GM23338 (cell line): ENCODE results near the gene MOB3B. TPM values are rescaled to one million over a fixed set of nuclear protein-coding genes. Genes with fewer than 3 reads are reported as not detected.
"Not testable (repeated sequence)": the region's sequence is repeated elsewhere in the genome, so short reads cannot be mapped to it uniquely, and the experiment has no call there.

ENCODE experiments used
- ATAC-seq: fragments of 200-7000 bp; cut with Tn5 transposase; 3 replicates; pipeline ENCODE4 v1.9.1; 2020
- DNase-seq: peaks from one replicate; pipeline ENCODE4 v3.0.0-alpha.2; 2015; ENCODE audit warnings: low spot score
- H2AFZ ChIP-seq: fragments of 200-600 bp; sonication (generic); 2 replicates; pipeline ENCODE4 v1.8.0; 2016; ENCODE audit warnings: antibody characterized with exemption, mild to moderate bottlenecking, moderate library complexity
- H3F3A ChIP-seq: fragments of 200-600 bp; sonication (generic); replicated peaks from 2 replicates; pipeline ENCODE4 v1.8.0; 2017; ENCODE audit warnings: antibody characterized with exemption, mixed run types, low read depth
- H3K27ac ChIP-seq: fragments of 200-600 bp; sonication (generic); 2 replicates; pipeline ENCODE4 v1.6.1; 2016; ENCODE audit warnings: low read depth
- H3K27me3 ChIP-seq: fragments of 200-600 bp; sonication (generic); 2 replicates; pipeline ENCODE4 v1.8.0; 2016; ENCODE audit warnings: mild to moderate bottlenecking, mixed run types, moderate library complexity; ENCODE audit not compliant: insufficient read depth
- H3K36me3 ChIP-seq: fragments of 200-600 bp; sonication (generic); 2 replicates; pipeline ENCODE4 v1.8.0; 2016; ENCODE audit warnings: mild to moderate bottlenecking; ENCODE audit not compliant: insufficient read depth
- H3K4me1 ChIP-seq: fragments of 200-600 bp; sonication (generic); 2 replicates; pipeline ENCODE4 v1.8.0; 2016; ENCODE audit warnings: mild to moderate bottlenecking, moderate library complexity; ENCODE audit not compliant: insufficient read depth
- H3K4me2 ChIP-seq: fragments of 200-600 bp; sonication (generic); 2 replicates; pipeline ENCODE4 v1.7.1; 2017; ENCODE audit warnings: mixed run types
- H3K4me3 ChIP-seq: fragments of 200-600 bp; sonication (generic); 2 replicates; pipeline ENCODE4 v1.6.1; 2016; ENCODE audit warnings: mixed run types
- H3K79me2 ChIP-seq: fragments of 200-600 bp; sonication (generic); replicated peaks from 2 replicates; pipeline ENCODE4 v1.8.0; 2017; ENCODE audit warnings: mild to moderate bottlenecking; ENCODE audit not compliant: insufficient read depth
- H3K9me2 ChIP-seq: fragments of 200-600 bp; sonication (generic); 2 replicates; pipeline ENCODE4 v1.8.0; 2017; ENCODE audit not compliant: insufficient read depth
- H4K20me1 ChIP-seq: fragments of 200-600 bp; sonication (generic); replicated peaks from 2 replicates; pipeline ENCODE4 v1.8.0; 2017; ENCODE audit warnings: mild to moderate bottlenecking; ENCODE audit not compliant: insufficient read depth
- H3K27ac Mint-ChIP-seq: 2 replicates; pipeline ENCODE4 v1.8.0; 2020; ENCODE audit warnings: inconsistent platforms, mild to moderate bottlenecking, moderate library complexity, mixed read lengths
- H3K27me3 Mint-ChIP-seq: 3 replicates; pipeline ENCODE4 v1.8.0; 2022; ENCODE audit warnings: low read depth, mild to moderate bottlenecking, moderate library complexity, mixed read lengths, inconsistent platforms; ENCODE audit not compliant: insufficient read depth, poor library complexity
- H3K36me3 Mint-ChIP-seq: 3 replicates; pipeline ENCODE4 v1.8.0; 2021; ENCODE audit warnings: low read depth, mild to moderate bottlenecking, inconsistent platforms, moderate library complexity, mixed read lengths
- H3K4me1 Mint-ChIP-seq: 3 replicates; pipeline ENCODE4 v1.8.0; 2020; ENCODE audit warnings: mild to moderate bottlenecking, inconsistent platforms, mixed read lengths
- H3K4me3 Mint-ChIP-seq: 3 replicates; pipeline ENCODE4 v1.8.0; 2021; ENCODE audit warnings: moderate library complexity, mild to moderate bottlenecking, inconsistent platforms, mixed read lengths
- H3K9me3 Mint-ChIP-seq: 3 replicates; pipeline ENCODE4 v1.8.0; 2020; ENCODE audit warnings: moderate library complexity, mild to moderate bottlenecking, inconsistent platforms, mixed read lengths
- CTCF ChIP-seq, 2 experiments: fragments of 200-600 bp in 1 of 2; sonication (generic) in 1 of 2; conservative IDR thresholded peaks; 2 replicates each; pipeline versions ENCODE4 v1.5.1 to v1.6.1; 2016 to 2017; ENCODE audit warnings: antibody characterized with exemption in 2 of 2, low read depth in 2 of 2, mild to moderate bottlenecking in 2 of 2, moderate library complexity in 1 of 2
- ETS1 ChIP-seq: IDR thresholded peaks from 2 replicates; pipeline ENCODE4 v1.6.1; 2016; ENCODE audit warnings: antibody characterized with exemption
- EZH2 ChIP-seq: fragments of 200-600 bp; sonication (generic); IDR thresholded peaks from one replicate; pipeline ENCODE4 v1.8.0; 2017; ENCODE audit warnings: antibody characterized with exemption, mild to moderate bottlenecking, low read depth; ENCODE audit not compliant: unreplicated experiment
- NANOG ChIP-seq: IDR thresholded peaks from 2 replicates; pipeline ENCODE4 v1.6.1; 2016; ENCODE audit warnings: antibody characterized with exemption, borderline replicate concordance
- ZNF114 ChIP-seq: fragments of 250-450 bp; sonication (Bioruptor Pico); IDR thresholded peaks from 2 replicates; pipeline ENCODE4 v1.5.0; 2020; ENCODE audit warnings: mild to moderate bottlenecking, moderate library complexity
- ZNF331 ChIP-seq: fragments of 250-450 bp; sonication (Bioruptor Pico); IDR thresholded peaks from 2 replicates; pipeline ENCODE4 v1.5.0; 2020; ENCODE audit warnings: low read depth, mild to moderate bottlenecking, moderate library complexity
- ZNF462 ChIP-seq: fragments of 250-450 bp; sonication (Bioruptor Pico); IDR thresholded peaks from 2 replicates; pipeline ENCODE4 v1.5.0; 2020; ENCODE audit warnings: mild to moderate bottlenecking, moderate library complexity
- polyA plus RNA-seq: library from polyadenylated mRNA; unstranded; fragments of >200 nt; fragmentation: Nextera tagmentation; extraction: Ambion mirVana; gene quantifications from 2 replicates; pipeline ENCODE4 v1.2.1, GENCODE V29; 2016
- total RNA-seq: library from RNA; depleted of rRNA; stranded (reverse); fragments of >200 nt; shearing (Covaris generic); gene quantifications from 2 replicates; pipeline ENCODE4 v1.2.3, GENCODE V29; 2014

MOB3B gene
- total and polyA plus RNA-seq, 2 experiments from 2014 or later: 7.6 to 12.1 TPM

GRCh38 chr9:27450752-27451151 is 78.9 kb downstream of the MOB3B start:
- Mint-ChIP-seq H3K4me3 (no peak overlapping the region), H3K27ac (no peak overlapping the region), H3K4me1 (peaks cover 42% of the 10 kb centered on the region), H3K27me3 (no peaks in the 10 kb centered on the region), H3K9me3 (no peaks in the 10 kb centered on the region), H3K36me3 (peaks cover 27% of the 10 kb centered on the region)
- Histone ChIP-seq H2AFZ (no peak overlapping the region), H3K4me3 (no peak overlapping the region), H3K4me2 (no peak overlapping the region), H3K27me3 (no peaks in the 10 kb centered on the region), H3K36me3 (no peaks in the 10 kb centered on the region), H3K4me1 (peaks cover 10% of the 10 kb centered on the region; the same call in 1 of the 2 replicates), H4K20me1 (no peaks in the 10 kb centered on the region), H3K27ac (no peak overlapping the region), H3F3A (no peaks in the 10 kb centered on the region), H3K9me2 (peaks cover 5% of the 10 kb centered on the region; the same call in 1 of the 2 replicates), H3K79me2 (0 out of 2 replicates have a peak, but pooled peaks cover 4% of the 10 kb centered on the region)
- ATAC-seq (peak; percentile 25; the same call in 1 of the 3 replicates), DNase-seq (no peak)
- no peak for TF ChIP-seq NANOG
- TF ChIP-seq ZNF462: no peak
- TF ChIP-seq ETS1: no peak
- TF ChIP-seq CTCF (conservative IDR thresholded peaks at IDR 0.05; ENCODE audit: low read depth in 2 of 2): no peak
- no peak for TF ChIP-seq EZH2
- no peak for TF ChIP-seq ZNF114 (CRISPR knock-in tag)
- TF ChIP-seq ZNF331 (CRISPR knock-in tag): no peak

- H3K4me2 ChIP-seq, H3K4me3 ChIP-seq, H3K9me3 Mint-ChIP-seq, H4K20me1 ChIP-seq, H3K27ac ChIP-seq, ATAC-seq, H3K27me3 ChIP-seq, DNase-seq, H2AFZ ChIP-seq, H3K27me3 Mint-ChIP-seq, H3F3A ChIP-seq, H3K4me3 Mint-ChIP-seq, H3K27ac Mint-ChIP-seq, H3K79me2 ChIP-seq, H3K9me2 ChIP-seq, H3K36me3 ChIP-seq: not testable (repeated sequence)
- Mint-ChIP-seq H3K36me3 (peaks cover 13% of the 10 kb centered on the region), H3K4me1 (peaks cover 36% of the 10 kb centered on the region)
- peaks cover 17% of the 10 kb centered on the region; the same call in 1 of the 2 replicates for H3K4me1 ChIP-seq
These were observed 81.3 kb downstream of the MOB3B start for GRCh38 chr9:27448356-27448755.
